ENCODE measurements around the gene HSDL1. TPM values are rescaled to one million over a fixed set of nuclear protein-coding genes. Genes with fewer than 3 reads are reported as not detected.

Gene HSDL1
- total and polyA plus RNA-seq, 10 of the 15 experiments (the other 5 are each of a cell fraction or from before 2014, with no cell fraction given), result 2.0 to 13.4 (median 5.6) TPM

- no peak for ATAC-seq
- H3K4me1 ChIP-seq (ENCODE audit: control insufficient read depth, insufficient read depth, low read length), result peaks cover 2% of the 10 kb centered on the region; the same call in 1 of the 2 replicates
- no peaks in the 10 kb centered on the region for H3K9me3 ChIP-seq (replicated peaks; ENCODE audit: control insufficient read depth, insufficient read depth, low read length)
- ChIA-PET POLR2A (no interaction called here), CTCF (interaction anchor here (4.2 kb wide), 1 partner anchor 46 kb away, joined by 13 read pairs; no protein-coding TSS in a partner anchor), RAD21 (ENCODE audit: unreplicated experiment) (no interaction called here), SMC1A (ENCODE audit: uncharacterized antibody, unreplicated experiment) (interaction anchor here (0.6 to 1.6 kb wide), 2 partner anchors 14 to 24 kb away, joined by 3 to 4 read pairs; partner anchors contain the start of gene MBTPS1)
- H4K20me1 ChIP-seq (ENCODE audit: control insufficient read depth, insufficient read depth), result no peaks in the 10 kb centered on the region
- in situ Hi-C loops (cut with MboI) (no loop called here), intact Hi-C loops (cut with micrococcal nuclease; ENCODE audit: unreplicated experiment) (no loop called here)
- WGBS (ENCODE audit: insufficient coverage, insufficient replicate concordance, low lambda C conversion rate, missing lambda C conversion rate), result 94% methylated on average over 5 of the region's 5 CpGs
- no peak for TF ChIP-seq YBX1 (IDR thresholded peaks at IDR 0.05)
- TF ChIP-seq SUPT20H (IDR thresholded peaks at IDR 0.05; ENCODE audit: borderline replicate concordance, control insufficient read depth, low read depth, low read length), result no peak
- no peak for TF ChIP-seq ZNF274 (IDR thresholded peaks at IDR 0.05; ENCODE audit: insufficient read depth, insufficient read length)
- TF ChIP-seq NFYB (IDR thresholded peaks at IDR 0.05; ENCODE audit: insufficient read depth, low read depth, low read length), result no peak
- no TSS peak for BruUV-seq (replicated peaks)
- H3K4me2 ChIP-seq (ENCODE audit: control insufficient read depth, insufficient read depth), result no peak overlapping the region
- DNase-seq (ENCODE audit: low read depth, low spot score), result no peak
- no peaks in the 10 kb centered on the region; a peak in 1 of 4 replicates for H3K36me3 ChIP-seq (ENCODE audit: control insufficient read depth in 2 of 2, insufficient read depth in 2 of 2, low read length in 1 of 2)
- no peaks in the 10 kb centered on the region for H3K27me3 ChIP-seq (replicated peaks in 1 of 2; ENCODE audit: control insufficient read depth in 2 of 2, insufficient read depth in 2 of 2, low read length in 1 of 2)
- no peak overlapping the region for H3K9ac ChIP-seq (ENCODE audit: control insufficient read depth, insufficient read depth, low read length)
- H3K79me2 ChIP-seq (ENCODE audit: control insufficient read depth, insufficient read depth, low read length), result no peaks in the 10 kb centered on the region
- no peak overlapping the region for H3K4me3 ChIP-seq
- H2AFZ ChIP-seq (ENCODE audit: control insufficient read depth, low read depth, low read length), result no peak overlapping the region
- H3K27ac ChIP-seq (ENCODE audit: control insufficient read depth, insufficient read depth), result no peak overlapping the region
- FAIRE-seq, result no peak
These were observed 13.9 kb downstream of the HSDL1 start for GRCh38 chr16:84131117-84131516.

GRCh38 chr16:84124257-84125073 lies 20.5 kb downstream of the HSDL1 start:
- ATAC-seq (no peak), FAIRE-seq (peak; percentile 31), DNase-seq (ENCODE audit: low read depth, low spot score) (no peak)
- H3K36me3 ChIP-seq (ENCODE audit: control insufficient read depth in 2 of 2, insufficient read depth in 2 of 2, low read length in 1 of 2), result no peaks in the 10 kb centered on the region; a peak in 1 of 4 replicates
- POLR2A ChIA-PET, result interaction anchor here (0.7 kb wide), 1 partner anchor 22 kb away, joined by 3 read pairs; no protein-coding TSS in a partner anchor
- H3K4me1 ChIP-seq (ENCODE audit: control insufficient read depth, insufficient read depth, low read length), result no peaks in the 10 kb centered on the region; the same call in 1 of the 2 replicates
- no peaks in the 10 kb centered on the region for H3K79me2 ChIP-seq (ENCODE audit: control insufficient read depth, insufficient read depth, low read length)
- no peak overlapping the region for H3K4me3 ChIP-seq
- in situ Hi-C loops (cut with MboI), result no loop called here
- BruUV-seq (replicated peaks), result no TSS peak
- over 99% methylated on average over 7 of the region's 7 CpGs for WGBS (ENCODE audit: insufficient coverage, insufficient replicate concordance, low lambda C conversion rate, missing lambda C conversion rate)
- H3K27ac ChIP-seq (ENCODE audit: control insufficient read depth, insufficient read depth), result no peak overlapping the region
- H3K9ac ChIP-seq (ENCODE audit: control insufficient read depth, insufficient read depth, low read length), result no peak overlapping the region
- SMC1A ChIA-PET (ENCODE audit: uncharacterized antibody, unreplicated experiment), result interaction anchor here (0.9 kb wide), 1 partner anchor 18 kb away, joined by 3 read pairs; no protein-coding TSS in a partner anchor
- no peak for TF ChIP-seq ZNF622 (IDR thresholded peaks at IDR 0.05)
- no peak for TF ChIP-seq POLR2A (IDR thresholded peaks at IDR 0.05; ENCODE audit: low read depth, low read length)
- peak; percentile 95 for TF ChIP-seq PKNOX1 (IDR thresholded peaks at IDR 0.05)
- RAD21 ChIA-PET (ENCODE audit: unreplicated experiment), result no interaction called here
- H3K4me2 ChIP-seq (ENCODE audit: control insufficient read depth, insufficient read depth), result no peak overlapping the region
- no peaks in the 10 kb centered on the region for H4K20me1 ChIP-seq (ENCODE audit: control insufficient read depth, insufficient read depth)
- H2AFZ ChIP-seq (ENCODE audit: control insufficient read depth, low read depth, low read length), result peak overlapping the region; percentile 37
- H3K27me3 ChIP-seq (replicated peaks in 1 of 2; ENCODE audit: control insufficient read depth in 2 of 2, insufficient read depth in 2 of 2, low read length in 1 of 2), result no peaks in the 10 kb centered on the region
- CTCF ChIA-PET, result no interaction called here
- no peaks in the 10 kb centered on the region for H3K9me3 ChIP-seq (replicated peaks; ENCODE audit: control insufficient read depth, insufficient read depth, low read length)
- intact Hi-C loops (cut with micrococcal nuclease; ENCODE audit: unreplicated experiment), result no loop called here
